Breast epithelium (tissue), 4 donors: Measurements from ENCODE around the gene SUCLG2. TPM values are rescaled to one million over a fixed set of nuclear protein-coding genes. Genes with fewer than 3 reads are reported as not detected.
"Not testable (repeated sequence)": the region's sequence is repeated elsewhere in the genome, so short reads cannot be mapped to it uniquely, and the experiment has no call there.

Experiments
- DNase-seq, 2 donors: peaks; one replicate each; pipeline ENCODE4 v3.0.0-alpha.2; 2019; ENCODE audit warnings: low spot score in 2 of 2
- H3K27ac ChIP-seq, 2 donors: fragments of 200-600 bp; sonication (generic) in 1 of 2; one replicate each; pipeline ENCODE4 v1.5.1; 2016 to 2019; ENCODE audit warnings: mild to moderate bottlenecking in 1 of 2
- H3K27me3 ChIP-seq, 2 donors: fragments of 200-600 bp; sonication (generic) in 1 of 2; one replicate each; pipeline versions ENCODE4 v1.5.1 to v1.6.0; 2017 to 2019; ENCODE audit warnings: control low read depth in 1 of 2, mild to moderate bottlenecking in 1 of 2
- H3K36me3 ChIP-seq: fragments of 200-600 bp; one replicate; pipeline ENCODE4 v1.5.1; 2019
- H3K4me1 ChIP-seq, 2 donors: fragments of 200-600 bp; sonication (generic); one replicate each; pipeline ENCODE4 v1.5.1; 2016 to 2019; ENCODE audit warnings: control low read depth in 1 of 2
- H3K4me3 ChIP-seq, 3 donors: fragments of 200-600 bp; sonication (generic); 1 replicate in 2 of 3; 2 replicates in 1 of 3; pipeline ENCODE4 v1.5.1; 2016 to 2019; ENCODE audit warnings: mild to moderate bottlenecking in 3 of 3, moderate library complexity in 2 of 3
- H3K9me3 ChIP-seq, 2 donors: fragments of 200-600 bp; sonication (generic) in 1 of 2; one replicate each; pipeline ENCODE4 v1.5.1; 2016 to 2019; ENCODE audit warnings: control low read depth in 1 of 2
- POLR2A ChIP-seq: fragments of 450-650 bp; IDR thresholded peaks from one replicate; pipeline ENCODE4 v1.6.1; 2016; ENCODE audit warnings: antibody characterized with exemption, mild to moderate bottlenecking, moderate library complexity
- POLR2AphosphoS5 ChIP-seq, 3 donors: sonication (generic); formaldehyde crosslinking; IDR thresholded peaks; one replicate each; pipeline ENCODE4 v1.6.1; 2017; ENCODE audit warnings: antibody characterized with exemption in 3 of 3
- intact Hi-C: fragments of 100-400 bp; cut with DNase I; formaldehyde crosslinking; loops from one replicate; pipeline ENCODE4 v1.15.1; 2023; ENCODE audit warnings: low total_unique reads
- total RNA-seq, 3 donors: library from RNA; depleted of rRNA; stranded (reverse); fragments of >200 nt; gene quantifications; one replicate each; pipeline ENCODE4 v1.1.0, GENCODE V29; 2016
- TF ChIP-seq, protein P1 (sequence below), 3 donors: fragments of 450-650 bp; IDR thresholded peaks; one replicate each; pipeline ENCODE4 v1.5.1; 2016 to 2017; ENCODE audit warnings: antibody characterized with exemption in 3 of 3, mild to moderate bottlenecking in 3 of 3, moderate library complexity in 3 of 3

SUCLG2 gene
- total RNA-seq, 3 donors from 2014 or later: 45.9 to 58.1 (median 52.8) TPM

- intact Hi-C loops: no loop called here
- Histone ChIP-seq H3K9me3 (no peaks in the 10 kb centered on the region), H3K4me1 (no peaks in the 10 kb centered on the region), H3K4me3 (no peak overlapping the region), H3K27me3 (no peaks in the 10 kb centered on the region), H3K27ac (no peak overlapping the region), H3K36me3 (no peaks in the 10 kb centered on the region)
- DNase-seq: no peak
- TF ChIP-seq, protein P1, sequence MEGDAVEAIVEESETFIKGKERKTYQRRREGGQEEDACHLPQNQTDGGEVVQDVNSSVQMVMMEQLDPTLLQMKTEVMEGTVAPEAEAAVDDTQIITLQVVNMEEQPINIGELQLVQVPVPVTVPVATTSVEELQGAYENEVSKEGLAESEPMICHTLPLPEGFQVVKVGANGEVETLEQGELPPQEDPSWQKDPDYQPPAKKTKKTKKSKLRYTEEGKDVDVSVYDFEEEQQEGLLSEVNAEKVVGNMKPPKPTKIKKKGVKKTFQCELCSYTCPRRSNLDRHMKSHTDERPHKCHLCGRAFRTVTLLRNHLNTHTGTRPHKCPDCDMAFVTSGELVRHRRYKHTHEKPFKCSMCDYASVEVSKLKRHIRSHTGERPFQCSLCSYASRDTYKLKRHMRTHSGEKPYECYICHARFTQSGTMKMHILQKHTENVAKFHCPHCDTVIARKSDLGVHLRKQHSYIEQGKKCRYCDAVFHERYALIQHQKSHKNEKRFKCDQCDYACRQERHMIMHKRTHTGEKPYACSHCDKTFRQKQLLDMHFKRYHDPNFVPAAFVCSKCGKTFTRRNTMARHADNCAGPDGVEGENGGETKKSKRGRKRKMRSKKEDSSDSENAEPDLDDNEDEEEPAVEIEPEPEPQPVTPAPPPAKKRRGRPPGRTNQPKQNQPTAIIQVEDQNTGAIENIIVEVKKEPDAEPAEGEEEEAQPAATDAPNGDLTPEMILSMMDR (IDR thresholded peaks at IDR 0.05): no peak
- TF ChIP-seq POLR2A (no peak), POLR2AphosphoS5 (IDR thresholded peaks at IDR 0.05) (no peak)
These were observed 59.0 kb downstream of the SUCLG2 start for GRCh38 chr3:67595424-67595823.

DNA sequence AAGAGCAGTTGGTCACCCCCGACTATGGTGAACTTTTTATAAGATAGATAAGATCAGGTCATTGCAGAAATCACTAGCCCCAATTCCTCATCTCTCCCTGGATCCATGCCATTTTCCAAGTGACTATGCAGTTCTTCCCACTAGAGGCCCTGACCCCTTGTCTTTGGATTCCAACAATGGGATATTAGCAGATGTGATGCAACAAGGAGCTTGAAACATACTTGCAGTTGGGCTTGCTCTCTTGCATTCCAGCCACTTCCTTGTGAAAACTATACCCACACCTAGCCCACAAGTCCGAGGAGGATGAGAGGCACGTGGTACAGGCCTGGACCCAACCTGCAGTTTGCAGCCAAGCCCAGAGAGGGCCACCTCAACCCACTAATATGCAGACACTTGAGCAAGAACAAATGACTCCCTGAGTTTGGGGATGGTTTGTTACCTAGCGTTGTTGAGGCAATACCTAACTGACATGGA is 60.6 kb downstream of the SUCLG2 start:
- Histone ChIP-seq H3K27me3 (no peaks in the 10 kb centered on the region), H3K36me3 (no peaks in the 10 kb centered on the region), H3K4me3 (no peak overlapping the region), H3K4me1 (no peaks in the 10 kb centered on the region), H3K27ac (no peak overlapping the region), H3K9me3 (no peaks in the 10 kb centered on the region)
- no peak for DNase-seq
- intact Hi-C loops: no loop called here
- TF ChIP-seq POLR2A: no peak
- TF ChIP-seq, protein P1 (IDR thresholded peaks at IDR 0.05): no peak
- TF ChIP-seq POLR2AphosphoS5 (IDR thresholded peaks at IDR 0.05): no peak

- TF ChIP-seq POLR2A: no peak
- TF ChIP-seq, protein P1 (IDR thresholded peaks at IDR 0.05): no peak
- TF ChIP-seq POLR2AphosphoS5 (IDR thresholded peaks at IDR 0.05): no peak
- Histone ChIP-seq H3K9me3 (no peaks in the 10 kb centered on the region), H3K27ac (no peak overlapping the region), H3K27me3 (no peaks in the 10 kb centered on the region), H3K36me3 (no peaks in the 10 kb centered on the region), H3K4me3 (no peak overlapping the region), H3K4me1 (no peaks in the 10 kb centered on the region)
- intact Hi-C loops: no loop called here
- no peak for DNase-seq
These were observed 62.4 kb downstream of the SUCLG2 start for GRCh38 chr3:67592057-67592456.

- intact Hi-C loops: no loop called here
- Histone ChIP-seq H3K27ac (no peak overlapping the region), H3K4me1 (no peaks in the 10 kb centered on the region), H3K4me3 (no peak overlapping the region), H3K27me3 (no peaks in the 10 kb centered on the region), H3K9me3 (no peaks in the 10 kb centered on the region), H3K36me3 (no peaks in the 10 kb centered on the region)
- TF ChIP-seq, protein P1 (IDR thresholded peaks at IDR 0.05): no peak
- TF ChIP-seq POLR2AphosphoS5 (IDR thresholded peaks at IDR 0.05): no peak
- no peak for TF ChIP-seq POLR2A
- DNase-seq: no peak
These were observed 66.6 kb downstream of the SUCLG2 start for GRCh38 chr3:67587811-67588210.

GRCh38 chr3:67587301-67587700 is 67.1 kb downstream of the SUCLG2 start:
- no peak overlapping the region for H3K4me3 ChIP-seq
- DNase-seq: no peak
- no peaks in the 10 kb centered on the region for H3K4me1 ChIP-seq
- no peaks in the 10 kb centered on the region for H3K9me3 ChIP-seq
- intact Hi-C loops: no loop called here
- no peaks in the 10 kb centered on the region for H3K36me3 ChIP-seq
- H3K27me3 ChIP-seq: no peaks in the 10 kb centered on the region
- no peak for TF ChIP-seq POLR2AphosphoS5 (IDR thresholded peaks at IDR 0.05)
- TF ChIP-seq, protein P1 (IDR thresholded peaks at IDR 0.05): no peak
- TF ChIP-seq POLR2A: no peak
- H3K27ac ChIP-seq: no peak overlapping the region

- intact Hi-C loops, DNase-seq, H3K27me3 ChIP-seq, H3K27ac ChIP-seq, H3K9me3 ChIP-seq, H3K4me3 ChIP-seq, H3K36me3 ChIP-seq, H3K4me1 ChIP-seq: not testable (repeated sequence)
These were observed 69.8 kb downstream of the SUCLG2 start for GRCh38 chr3:67584608-67585007.
